ENCODE measurements around the gene ZSWIM1. TPM values are rescaled to one million over a fixed set of nuclear protein-coding genes. Genes with fewer than 3 reads are reported as not detected.

Gene ZSWIM1
- total RNA-seq, 4 donors from 2014 or later: 6.6 to 8.8 (median 7.6) TPM

DNA sequence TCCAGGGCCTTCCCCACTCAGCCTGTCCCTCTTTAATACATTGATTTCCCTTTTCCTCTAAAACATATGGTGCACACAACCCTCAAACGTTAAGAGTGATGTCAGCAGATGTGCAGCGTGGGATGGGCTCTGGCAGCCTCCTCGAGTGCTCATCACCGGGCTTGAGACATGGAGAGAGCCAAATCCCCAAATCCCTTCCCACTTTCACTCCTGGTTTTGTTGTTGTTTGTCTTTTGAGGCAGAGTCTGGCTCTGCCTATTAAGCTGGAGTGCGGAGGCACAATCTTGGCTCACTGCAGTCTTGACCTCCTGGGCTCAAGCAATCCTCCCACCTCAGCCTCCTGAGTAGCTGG is 36.7 kb downstream of the ZSWIM1 start:
- DNase-seq: no peak
- Histone ChIP-seq H3K4me1 (peaks cover 8 to 66% (median 39%) of the 10 kb centered on the region in 3 donors), H3K9me3 (no peaks in the 10 kb centered on the region), H3K4me3 (no peak overlapping the region), H3K36me3 (no peaks in the 10 kb centered on the region), H3K27ac (peak overlapping the region; percentile 24 to 86 (median 62)), H3K27me3 (no peaks in the 10 kb centered on the region)
- no peak for TF ChIP-seq POLR2A (IDR thresholded peaks at IDR 0.05)
- TF ChIP-seq, protein P1, sequence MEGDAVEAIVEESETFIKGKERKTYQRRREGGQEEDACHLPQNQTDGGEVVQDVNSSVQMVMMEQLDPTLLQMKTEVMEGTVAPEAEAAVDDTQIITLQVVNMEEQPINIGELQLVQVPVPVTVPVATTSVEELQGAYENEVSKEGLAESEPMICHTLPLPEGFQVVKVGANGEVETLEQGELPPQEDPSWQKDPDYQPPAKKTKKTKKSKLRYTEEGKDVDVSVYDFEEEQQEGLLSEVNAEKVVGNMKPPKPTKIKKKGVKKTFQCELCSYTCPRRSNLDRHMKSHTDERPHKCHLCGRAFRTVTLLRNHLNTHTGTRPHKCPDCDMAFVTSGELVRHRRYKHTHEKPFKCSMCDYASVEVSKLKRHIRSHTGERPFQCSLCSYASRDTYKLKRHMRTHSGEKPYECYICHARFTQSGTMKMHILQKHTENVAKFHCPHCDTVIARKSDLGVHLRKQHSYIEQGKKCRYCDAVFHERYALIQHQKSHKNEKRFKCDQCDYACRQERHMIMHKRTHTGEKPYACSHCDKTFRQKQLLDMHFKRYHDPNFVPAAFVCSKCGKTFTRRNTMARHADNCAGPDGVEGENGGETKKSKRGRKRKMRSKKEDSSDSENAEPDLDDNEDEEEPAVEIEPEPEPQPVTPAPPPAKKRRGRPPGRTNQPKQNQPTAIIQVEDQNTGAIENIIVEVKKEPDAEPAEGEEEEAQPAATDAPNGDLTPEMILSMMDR (IDR thresholded peaks at IDR 0.05): no peak
- WGBS, 2 donors: 55 to 68% methylated on average over 5 of the region's 5 CpGs
- intact Hi-C loops (cut with DNase I): no loop called here

DNA sequence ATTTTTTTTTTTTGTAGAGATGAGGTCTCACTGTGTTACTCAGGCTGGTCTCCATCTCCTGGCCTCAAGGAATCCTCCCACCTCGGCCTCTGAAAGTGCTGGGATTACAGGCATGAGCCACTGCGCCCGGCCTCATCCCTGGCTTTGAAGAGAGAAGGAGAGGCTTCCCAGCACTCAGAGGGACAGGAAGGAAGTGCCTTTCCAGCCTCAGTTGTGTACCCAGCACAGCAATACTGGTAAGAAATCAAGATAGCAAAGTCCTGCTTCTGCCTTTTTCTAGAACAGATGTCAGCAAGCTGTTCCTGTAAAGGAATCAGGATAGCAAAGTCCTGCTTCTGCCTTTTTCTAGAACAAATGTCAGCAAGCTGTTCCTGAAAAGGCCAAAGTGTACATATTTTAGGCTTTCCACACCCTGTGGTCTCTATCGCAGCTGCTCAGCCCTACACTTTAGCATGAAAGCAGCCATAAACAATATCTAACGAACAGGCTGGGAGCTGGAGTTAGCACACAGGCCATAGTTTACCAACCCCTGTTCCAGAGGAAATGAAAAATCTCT is 37.2 kb downstream of the ZSWIM1 start:
- Histone ChIP-seq H3K27ac (peak overlapping the region; percentile 24 to 86 (median 62)), H3K9me3 (no peaks in the 10 kb centered on the region), H3K27me3 (no peaks in the 10 kb centered on the region), H3K4me3 (no peak overlapping the region), H3K4me1 (peaks cover 8 to 63% (median 34%) of the 10 kb centered on the region in 3 donors), H3K36me3 (no peaks in the 10 kb centered on the region)
- WGBS, 2 donors: 56 to 61% methylated on average over 2 to 5 of the region's 5 CpGs
- no peak for DNase-seq
- TF ChIP-seq, protein P1 (IDR thresholded peaks at IDR 0.05): no peak
- no peak for TF ChIP-seq POLR2A (IDR thresholded peaks at IDR 0.05)
- intact Hi-C loops (cut with DNase I): no loop called here

DNA sequence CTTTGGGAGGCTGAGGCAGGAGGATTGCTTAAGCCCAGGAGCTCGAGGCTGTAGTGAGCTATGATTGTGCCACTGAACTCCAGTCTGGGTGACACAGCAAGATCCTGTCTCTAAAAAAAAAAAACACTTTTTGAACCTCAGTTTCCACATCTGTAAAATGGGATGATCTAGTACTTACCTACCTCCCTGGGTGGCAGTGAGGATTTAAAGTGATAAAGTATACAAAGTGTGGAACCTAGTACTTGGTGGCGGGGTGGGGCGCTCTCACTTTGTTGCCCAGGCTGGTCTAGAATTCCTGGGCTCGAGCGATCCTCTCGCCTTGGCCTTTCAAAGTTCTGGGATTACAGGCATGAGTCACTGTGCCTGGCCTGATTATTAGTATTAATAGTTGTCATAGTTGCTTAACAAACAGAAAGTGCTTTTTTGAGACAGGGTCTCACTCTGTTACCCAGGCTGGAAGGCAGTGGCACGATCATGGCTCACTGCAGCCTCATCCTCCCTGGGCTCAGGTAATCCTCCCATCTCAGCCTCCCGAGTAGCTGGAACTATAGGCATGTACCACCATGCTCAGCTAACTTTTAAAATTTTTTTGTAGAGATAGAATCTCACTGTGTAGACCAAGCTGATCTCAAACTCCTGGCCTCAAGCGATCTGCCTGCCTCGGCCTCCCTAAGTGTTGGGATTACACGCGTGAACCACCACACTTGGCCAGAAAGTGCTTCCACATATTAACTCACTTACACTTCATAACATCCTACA is 37.9 kb downstream of the ZSWIM1 start:
- Histone ChIP-seq H3K27ac (peak overlapping the region; percentile 30 to 86 (median 62)), H3K4me1 (peaks cover 8 to 67% (median 35%) of the 10 kb centered on the region in 3 donors), H3K4me3 (no peak overlapping the region), H3K27me3 (no peaks in the 10 kb centered on the region), H3K36me3 (no peaks in the 10 kb centered on the region), H3K9me3 (no peaks in the 10 kb centered on the region)
- DNase-seq: no peak
- no peak for TF ChIP-seq POLR2A (IDR thresholded peaks at IDR 0.05)
- TF ChIP-seq, protein P1 (IDR thresholded peaks at IDR 0.05): no peak
- 66 to 77% methylated on average over 9 to 12 of the region's 12 CpGs for WGBS, 2 donors
- intact Hi-C loops (cut with DNase I): no loop called here

DNA sequence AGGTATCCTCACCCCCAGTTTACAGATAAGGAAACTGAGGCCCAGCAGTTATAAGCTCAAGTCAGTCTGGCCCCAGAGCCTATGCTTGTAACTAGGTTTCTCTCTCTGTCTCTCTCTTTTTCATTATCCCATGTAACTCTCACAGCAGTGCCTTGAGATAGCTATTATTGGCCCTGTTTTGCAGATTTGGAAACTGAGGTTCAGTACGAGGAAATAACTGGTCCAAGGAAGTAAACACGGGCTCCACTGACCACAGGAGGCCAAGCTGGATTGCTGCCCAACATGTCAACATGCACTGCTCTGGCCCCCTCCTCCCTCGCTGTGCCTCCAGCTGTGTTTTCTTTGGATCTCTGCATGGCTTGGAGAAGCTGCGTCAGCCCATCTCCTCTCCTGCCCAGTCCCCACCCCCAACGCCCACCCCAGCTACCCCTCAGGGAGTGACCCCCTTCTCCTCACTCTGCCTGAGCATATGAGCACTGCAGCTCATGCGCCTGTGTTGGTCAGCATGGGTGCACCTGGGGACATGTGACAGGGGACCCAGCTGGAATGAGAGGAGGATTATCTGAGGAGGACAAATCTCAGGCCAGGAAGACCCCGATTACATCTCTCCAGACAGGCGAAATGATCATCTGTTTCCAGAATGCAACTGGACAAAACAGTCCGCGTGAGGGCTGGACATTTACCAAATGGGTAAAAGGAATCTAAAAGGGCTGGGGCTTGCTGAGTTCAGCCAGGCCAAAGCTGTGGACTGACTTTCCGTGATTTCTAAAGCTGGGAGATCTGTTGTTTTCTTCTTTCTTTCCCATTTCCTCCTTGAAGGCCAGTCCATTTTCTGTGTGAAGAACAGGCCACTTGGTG is 38.7 kb downstream of the ZSWIM1 start:
- Histone ChIP-seq H3K36me3 (no peaks in the 10 kb centered on the region), H3K4me1 (peaks cover 8 to 68% (median 42%) of the 10 kb centered on the region in 3 donors), H3K27ac (peak overlapping the region; percentile 30 to 86 (median 62)), H3K27me3 (no peaks in the 10 kb centered on the region), H3K9me3 (no peaks in the 10 kb centered on the region), H3K4me3 (no peak overlapping the region)
- intact Hi-C loops (cut with DNase I): no loop called here
- DNase-seq: no peak
- WGBS, 2 donors: 55 to 64% methylated on average over 7 of the region's 11 CpGs
- TF ChIP-seq POLR2A (IDR thresholded peaks at IDR 0.05): no peak
- TF ChIP-seq, protein P1 (IDR thresholded peaks at IDR 0.05): no peak

Data from esophagus squamous epithelium (tissue), 5 donors.